HG03097 (cell line): ENCODE data around the gene PPIA.
A peak's percentile ranks its signal among the peaks of the same experiment; 100 is the strongest.

Source experiments
- ATAC-seq: cut with Tn5 transposase; IDR thresholded peaks from one replicate; pipeline ENCODE4 v1.9.1; 2021; ENCODE audit not compliant: unreplicated experiment, low FRiP score

The PPIA gene

GRCh38 chr7:44796504-44797328 lies at the start of gene PPIA:
Gene PPIA, plus strand, starts transcription at chr7:44796681. Its CDS starts 44 bp downstream, at chr7:44796725.
- peak; percentile 81 for ATAC-seq

- ATAC-seq = peak; percentile 61
Observed at GRCh38 chr7:44748045-44748947, 48.2 kb upstream of the PPIA start, which contains the start of gene ZMIZ2. Gene ZMIZ2, plus strand, starts transcription at chr7:44748847. Its CDS starts 7,403 bp downstream, at chr7:44756250.

GRCh38 chr7:44748948-44749731 lies 47.3 kb upstream of the PPIA start:
- peak; percentile 11 for ATAC-seq

DNA sequence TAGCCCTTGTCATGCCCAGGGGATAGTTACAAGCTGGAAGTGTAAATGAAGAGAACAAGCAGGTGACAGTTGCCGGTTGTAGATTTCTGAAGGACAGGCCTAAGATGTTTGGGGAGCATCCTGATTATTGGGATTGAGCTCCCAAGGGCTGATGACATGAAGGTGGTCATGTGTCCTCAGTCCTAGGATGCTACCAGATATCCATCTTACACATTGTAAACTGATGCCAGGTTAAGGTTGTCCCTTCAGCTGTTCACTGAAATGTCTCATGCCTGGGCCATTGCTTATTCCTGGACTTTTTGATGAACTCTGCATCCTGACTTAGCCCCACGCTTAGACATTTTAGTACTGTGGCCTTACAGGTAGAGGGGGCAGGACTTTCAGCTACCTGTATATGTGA lies 46.5 kb upstream of the PPIA start:
- no peak for ATAC-seq

DNA sequence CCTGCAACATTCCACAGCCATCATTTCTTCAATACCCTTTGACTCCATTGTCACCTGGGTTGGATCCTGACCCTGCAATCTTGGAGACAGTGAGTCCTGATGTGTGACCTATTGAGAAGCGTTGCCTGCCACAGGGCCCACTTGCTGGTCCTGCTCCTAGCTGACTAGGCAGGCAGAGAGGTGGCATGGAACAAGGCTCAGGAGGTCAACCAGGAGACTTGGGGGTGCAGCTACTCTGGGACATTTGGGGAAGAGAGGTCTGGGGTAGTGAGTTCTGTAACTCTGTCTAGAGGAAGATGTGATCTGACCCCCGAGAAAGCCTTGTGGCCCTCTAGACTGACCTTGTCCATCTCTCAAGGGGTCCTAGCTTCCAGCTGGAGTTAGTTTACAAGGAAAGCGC lies 46.1 kb upstream of the PPIA start:
- no peak for ATAC-seq

DNA sequence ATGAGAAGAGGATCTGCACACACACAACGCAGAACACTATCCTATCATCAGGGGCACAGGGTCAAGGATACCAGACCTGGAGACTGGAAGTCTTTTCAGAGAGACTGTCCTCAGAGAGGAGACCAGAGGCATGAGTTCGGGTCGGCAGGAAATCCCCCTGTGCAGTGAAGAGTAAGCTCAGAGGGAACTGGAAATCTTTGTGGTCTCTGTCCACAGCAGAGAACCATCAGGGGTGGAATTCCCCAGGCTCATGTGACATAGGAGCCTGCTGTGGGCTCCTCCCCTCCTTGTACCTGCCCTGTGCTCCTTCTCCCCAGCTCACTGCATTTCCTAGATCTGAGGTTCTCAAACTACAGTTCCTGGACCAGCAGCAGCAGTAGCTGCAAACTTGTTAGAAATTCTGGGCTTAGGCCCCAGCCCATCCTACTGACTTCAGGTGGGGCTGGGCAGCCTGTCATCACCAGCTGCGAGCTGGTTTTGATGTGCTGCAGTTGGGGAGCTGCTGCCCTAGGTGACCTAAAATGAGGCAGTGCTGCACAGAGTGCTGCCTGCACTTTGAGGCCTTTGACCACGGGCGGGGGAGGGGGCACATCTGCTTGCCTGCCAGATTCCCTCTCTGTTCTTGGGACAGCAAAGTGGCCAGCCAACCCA lies 45.4 kb upstream of the PPIA start:
- ATAC-seq = peak; percentile 41

DNA sequence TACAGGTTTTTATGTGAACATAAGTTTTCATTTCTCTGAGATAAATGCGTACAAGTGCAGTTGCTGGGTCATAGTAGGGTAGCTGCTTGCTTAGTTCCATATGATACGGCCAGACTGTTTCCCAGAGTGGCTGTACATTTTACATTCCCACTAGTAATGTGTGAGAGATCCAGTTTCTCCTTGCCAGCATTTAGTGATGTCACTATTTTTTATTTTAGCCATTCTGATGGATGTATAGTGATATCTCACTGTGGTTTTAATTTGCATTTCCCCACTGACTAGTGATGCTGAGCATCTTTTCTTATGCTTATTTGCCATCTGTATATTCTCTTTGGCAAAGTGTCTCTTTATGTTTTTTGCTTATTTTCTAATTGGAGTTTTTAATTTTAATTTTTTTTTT lies 43.7 kb upstream of the PPIA start:
- ATAC-seq = no peak

GRCh38 chr7:44754802-44755697 lies 41.4 kb upstream of the PPIA start:
- ATAC-seq = no peak

DNA sequence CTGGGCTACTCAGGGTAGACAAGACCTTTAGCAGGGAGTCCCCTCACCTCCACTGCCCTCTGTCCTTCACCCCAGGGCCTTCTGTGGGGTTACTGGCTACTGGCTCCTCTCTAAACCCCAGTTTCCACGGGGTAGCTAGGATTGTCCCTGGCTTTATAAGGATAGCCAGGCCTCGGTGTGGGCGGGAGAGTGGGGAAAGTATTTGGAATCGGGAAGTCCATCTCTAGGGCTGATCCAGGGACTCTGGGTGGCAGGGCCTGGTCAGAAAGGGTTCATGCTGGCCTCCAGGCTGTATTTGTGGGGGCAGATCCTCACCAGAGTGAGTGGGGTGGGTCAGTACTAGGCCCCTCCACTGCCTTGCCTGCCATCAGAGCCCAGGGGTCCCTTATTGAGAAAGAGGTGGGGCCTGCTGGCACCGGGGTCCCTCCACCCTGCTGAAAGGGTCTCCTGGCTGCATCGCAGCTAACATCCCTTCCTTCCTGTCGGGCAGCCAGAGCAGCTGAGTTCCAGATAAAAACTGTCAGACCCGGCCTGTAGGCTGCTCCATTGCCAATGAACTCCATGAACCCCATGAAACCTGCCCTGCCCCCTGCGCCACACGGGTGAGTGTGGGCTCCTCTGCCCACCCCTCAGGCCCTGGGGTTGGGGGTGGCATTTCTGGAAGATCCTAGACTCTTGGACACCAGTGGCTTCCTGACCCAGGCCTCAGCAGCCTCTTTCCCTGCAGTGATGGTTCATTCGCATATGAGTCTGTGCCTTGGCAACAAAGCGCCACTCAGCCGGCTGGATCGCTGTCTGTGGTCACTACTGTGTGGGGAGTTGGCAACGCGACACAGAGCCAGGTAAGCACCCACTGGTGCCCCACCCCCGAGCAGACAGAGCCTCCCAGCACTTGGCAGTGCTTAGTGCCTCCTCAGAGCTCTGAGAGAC lies 40.5 kb upstream of the PPIA start:
- ATAC-seq = no peak

DNA sequence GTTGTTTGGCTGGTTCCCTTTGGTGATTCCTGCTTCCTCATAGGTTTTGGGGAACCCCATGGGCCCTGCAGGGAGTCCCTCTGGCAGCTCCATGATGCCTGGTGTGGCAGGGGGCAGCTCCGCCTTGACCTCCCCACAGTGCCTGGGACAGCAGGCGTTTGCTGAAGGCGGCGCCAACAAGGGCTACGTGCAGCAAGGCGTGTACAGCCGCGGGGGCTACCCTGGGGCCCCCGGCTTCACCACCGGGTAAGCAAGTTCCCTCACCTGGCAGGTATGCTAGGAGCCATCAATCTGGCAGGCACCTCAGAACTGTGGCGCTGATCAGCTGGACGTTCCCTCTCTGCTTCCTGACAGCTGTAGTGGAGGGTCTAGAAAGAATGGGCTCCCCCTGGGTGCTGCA lies 39.6 kb upstream of the PPIA start:
- ATAC-seq = no peak

- ATAC-seq = no peak
Observed at GRCh38 chr7:44757311-44757710, 39.2 kb upstream of the PPIA start.

DNA sequence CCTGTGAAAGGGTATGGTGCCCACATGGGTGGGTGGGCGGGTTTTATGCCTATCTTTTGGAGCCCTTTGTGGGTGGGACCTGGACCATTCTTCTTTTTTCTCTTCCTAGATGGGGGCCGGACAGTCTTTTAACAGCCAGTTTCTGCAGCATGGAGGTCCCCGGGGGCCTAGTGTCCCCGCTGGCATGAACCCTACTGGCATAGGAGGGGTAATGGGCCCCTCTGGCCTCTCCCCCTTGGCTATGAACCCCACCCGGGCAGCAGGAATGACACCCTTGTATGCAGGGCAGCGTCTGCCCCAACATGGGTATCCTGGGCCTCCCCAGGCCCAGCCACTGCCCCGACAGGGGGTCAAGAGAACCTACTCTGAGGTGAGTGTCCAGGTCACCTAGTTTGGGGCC lies 38.7 kb upstream of the PPIA start:
- ATAC-seq = no peak

DNA sequence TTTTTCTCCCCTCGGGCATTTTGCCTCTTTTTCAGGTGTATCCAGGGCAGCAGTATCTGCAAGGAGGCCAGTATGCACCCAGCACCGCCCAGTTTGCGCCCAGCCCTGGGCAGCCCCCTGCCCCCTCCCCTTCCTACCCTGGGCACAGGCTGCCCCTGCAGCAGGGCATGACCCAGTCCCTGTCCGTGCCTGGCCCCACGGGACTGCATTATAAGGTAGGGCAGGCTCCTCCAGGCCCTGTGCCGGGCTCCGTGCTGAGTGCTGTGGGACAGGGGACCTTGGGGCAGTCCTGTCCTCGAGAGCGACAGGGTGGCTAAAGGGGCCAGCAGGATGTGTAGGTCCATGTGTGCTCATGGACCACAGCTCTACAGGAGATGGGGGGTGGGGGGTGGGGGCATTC lies 37.2 kb upstream of the PPIA start:
- no peak for ATAC-seq

DNA sequence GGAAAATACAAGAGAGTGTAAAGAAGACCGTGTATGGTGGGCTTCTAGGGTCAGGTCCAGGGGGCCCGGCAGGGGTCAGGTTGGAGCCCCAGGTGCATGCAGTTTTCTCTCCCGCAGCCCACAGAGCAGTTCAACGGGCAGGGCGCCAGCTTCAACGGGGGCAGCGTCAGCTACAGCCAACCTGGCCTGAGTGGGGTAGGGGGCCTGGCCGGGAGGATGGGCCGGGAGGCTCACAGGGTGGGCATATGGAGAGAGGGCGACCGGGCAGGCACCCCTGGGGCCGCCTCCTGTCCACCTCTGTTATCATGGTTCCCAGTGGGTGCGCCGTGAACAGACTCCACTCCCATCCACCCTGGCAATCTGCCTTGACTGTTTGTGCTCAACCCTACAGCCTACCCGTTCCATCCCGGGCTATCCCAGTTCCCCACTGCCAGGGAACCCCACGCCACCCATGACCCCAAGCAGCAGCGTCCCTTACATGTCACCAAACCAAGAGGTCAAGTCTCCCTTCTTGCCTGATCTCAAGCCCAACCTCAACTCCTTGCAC lies 36.4 kb upstream of the PPIA start:
- no peak for ATAC-seq

DNA sequence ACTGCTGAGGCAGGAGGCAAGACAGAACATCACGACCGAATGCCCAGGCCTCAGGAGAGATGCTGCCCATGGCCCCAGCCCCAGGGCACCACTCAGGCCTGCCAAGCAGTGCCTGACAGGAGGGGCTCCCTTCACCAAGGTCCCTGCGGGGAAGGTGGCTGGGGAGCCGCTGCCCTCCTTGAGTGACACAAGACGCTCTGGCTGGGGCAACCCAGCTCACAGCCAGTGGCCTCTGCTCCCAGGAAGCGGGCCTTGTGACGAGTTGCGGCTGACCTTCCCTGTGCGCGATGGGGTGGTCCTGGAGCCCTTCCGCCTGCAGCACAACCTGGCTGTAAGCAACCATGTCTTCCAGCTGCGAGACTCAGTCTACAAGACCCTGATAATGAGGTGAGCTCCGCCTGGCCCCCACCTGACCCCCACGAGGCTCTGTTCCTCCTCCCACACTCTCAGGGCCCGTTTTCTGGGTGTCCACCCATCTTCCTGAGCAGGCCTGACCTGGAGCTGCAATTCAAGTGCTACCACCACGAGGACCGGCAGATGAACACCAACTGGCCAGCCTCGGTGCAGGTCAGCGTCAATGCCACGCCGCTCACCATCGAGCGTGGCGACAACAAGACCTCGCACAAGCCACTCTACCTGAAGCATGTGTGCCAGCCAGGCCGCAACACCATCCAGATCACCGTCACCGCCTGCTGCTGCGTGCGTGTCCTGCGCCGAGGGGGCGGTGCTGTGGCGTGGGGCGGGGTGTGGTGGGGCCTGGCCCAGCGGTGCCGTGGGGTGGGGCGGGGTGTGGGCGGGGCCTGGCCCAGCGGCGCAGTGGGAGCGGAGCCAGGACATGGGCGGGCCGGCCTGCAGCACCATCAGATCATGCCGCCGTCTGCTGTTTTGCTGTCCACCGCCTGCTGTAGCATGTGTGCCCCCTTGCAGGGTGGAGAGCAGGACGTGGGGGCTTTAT lies 35.0 kb upstream of the PPIA start:
- no peak for ATAC-seq

DNA sequence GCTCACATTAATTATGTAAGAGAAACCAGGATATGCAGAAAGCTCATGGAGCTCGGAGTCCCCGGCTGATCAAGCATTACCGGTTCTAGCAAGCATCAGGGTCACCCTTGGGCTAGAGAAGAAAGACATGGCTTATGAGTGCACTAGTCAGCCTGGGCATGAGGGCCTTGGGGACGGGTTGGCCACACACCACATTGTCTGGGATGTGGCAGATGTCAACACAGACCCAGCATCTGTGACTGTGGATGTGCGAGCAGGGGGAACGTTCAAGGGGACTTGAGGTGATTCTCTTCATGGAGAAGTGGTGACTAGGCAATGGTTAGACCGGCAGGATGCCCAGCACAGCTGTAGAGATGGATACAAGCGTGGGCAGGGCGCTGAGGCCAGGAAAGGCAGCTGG lies 34.2 kb upstream of the PPIA start:
- no peak for ATAC-seq
